Measurements from ENCODE around the gene TTC28. TPM values are rescaled to one million over a fixed set of nuclear protein-coding genes. Genes with fewer than 3 reads are reported as not detected.

Gene TTC28
- total RNA-seq, 1 experiment from 2014 or later = 0.12 TPM

DNA sequence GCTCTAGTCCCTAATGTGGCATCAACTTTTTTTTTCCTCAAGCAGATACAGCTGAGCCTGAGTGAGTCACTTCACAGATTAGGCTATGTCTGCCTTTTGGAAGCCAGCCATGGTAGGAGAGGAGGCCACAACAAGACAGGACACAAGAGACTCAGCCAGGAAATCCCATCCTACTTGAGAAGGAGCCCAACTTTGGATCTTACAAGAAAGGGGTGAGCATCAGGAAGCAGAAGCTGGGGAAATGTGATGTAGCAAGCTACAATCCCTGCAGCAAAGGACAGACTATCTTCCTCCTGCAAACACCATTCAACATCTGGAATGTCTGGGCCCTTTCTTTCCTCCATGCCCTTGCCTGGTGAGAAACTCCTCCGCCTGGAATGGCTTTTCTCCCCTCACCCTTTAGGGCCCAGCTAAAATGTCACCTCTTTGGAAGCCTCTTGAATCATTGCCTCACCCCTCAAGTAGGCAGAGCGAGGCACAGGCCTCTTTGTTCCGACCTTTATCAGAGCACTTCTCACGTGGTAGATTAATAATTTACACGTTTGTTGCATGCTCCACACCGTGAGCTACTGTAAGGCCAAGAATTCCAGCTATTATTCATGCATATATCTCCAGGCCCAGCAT, 604.2 kb downstream of the TTC28 start:
- Histone ChIP-seq H3K9ac (ENCODE audit: low read length) (no peak overlapping the region), H3K4me3 (replicated peaks in 1 of 2; ENCODE audit: low read depth in 1 of 2, low read length in 2 of 2) (no peak overlapping the region), H3K27ac (ENCODE audit: low read depth, low read length) (no peak overlapping the region), H3K9me3 (ENCODE audit: control insufficient read depth in 1 of 2, insufficient read depth in 1 of 2, low read depth in 1 of 2, low read length in 2 of 2) (no peaks in the 10 kb centered on the region), H4K20me1 (ENCODE audit: insufficient read depth) (no peaks in the 10 kb centered on the region), H3K27me3 (ENCODE audit: insufficient read depth, low read length) (peaks cover 63% of the 10 kb centered on the region), H3K9me2 (ENCODE audit: insufficient read depth) (no peaks in the 10 kb centered on the region), H3K36me3 (ENCODE audit: control insufficient read depth in 1 of 2, insufficient read depth in 2 of 2, low read length in 2 of 2) (no peaks in the 10 kb centered on the region), H3K4me1 (ENCODE audit: control insufficient read depth in 1 of 2, insufficient read depth in 2 of 2, low read length in 2 of 2) (no peaks in the 10 kb centered on the region), H2AFZ (ENCODE audit: low read depth, low read length, poor library complexity, severe bottlenecking) (no peak overlapping the region), H3K4me2 (ENCODE audit: low read length) (no peak overlapping the region), H3K79me2 (ENCODE audit: insufficient read depth, low read length) (no peaks in the 10 kb centered on the region)
- RAD21 ChIA-PET (ENCODE audit: low non-redundant PET in 1 of 2, low total read pairs in 2 of 2, uncharacterized antibody in 2 of 2, unreplicated experiment in 2 of 2) = no interaction called here
- intact Hi-C loops (cut with micrococcal nuclease) = no loop called here
- POLR2A ChIA-PET = no interaction called here
- ATAC-seq (no peak), DNase-seq (ENCODE audit: low read depth, low spot score) (no peak)
- CTCF ChIA-PET = no interaction called here
- no peak for TF ChIP-seq EZH2 (IDR thresholded peaks at IDR 0.05)
- TF ChIP-seq SIN3A (IDR thresholded peaks at IDR 0.05; ENCODE audit: low read depth) = no peak
- no peak for TF ChIP-seq CBX3 (IDR thresholded peaks at IDR 0.05; ENCODE audit: low read depth)
- no peak for TF ChIP-seq FOSL1 (IDR thresholded peaks at IDR 0.05; ENCODE audit: low read depth)
- TF ChIP-seq EZH2phosphoT487 (IDR thresholded peaks at IDR 0.05; ENCODE audit: borderline replicate concordance) = no peak
- no peak for TF ChIP-seq POLR2A (IDR thresholded peaks at IDR 0.05; ENCODE audit: borderline replicate concordance, extremely low read depth, insufficient read depth, insufficient read length)
- TF ChIP-seq SP1 (IDR thresholded peaks at IDR 0.05; ENCODE audit: low read depth) = no peak
- no peak for TF ChIP-seq TCF7L2 (IDR thresholded peaks at IDR 0.05; ENCODE audit: borderline replicate concordance, extremely low read depth, insufficient read depth, insufficient read length)
- TF ChIP-seq, protein P1, sequence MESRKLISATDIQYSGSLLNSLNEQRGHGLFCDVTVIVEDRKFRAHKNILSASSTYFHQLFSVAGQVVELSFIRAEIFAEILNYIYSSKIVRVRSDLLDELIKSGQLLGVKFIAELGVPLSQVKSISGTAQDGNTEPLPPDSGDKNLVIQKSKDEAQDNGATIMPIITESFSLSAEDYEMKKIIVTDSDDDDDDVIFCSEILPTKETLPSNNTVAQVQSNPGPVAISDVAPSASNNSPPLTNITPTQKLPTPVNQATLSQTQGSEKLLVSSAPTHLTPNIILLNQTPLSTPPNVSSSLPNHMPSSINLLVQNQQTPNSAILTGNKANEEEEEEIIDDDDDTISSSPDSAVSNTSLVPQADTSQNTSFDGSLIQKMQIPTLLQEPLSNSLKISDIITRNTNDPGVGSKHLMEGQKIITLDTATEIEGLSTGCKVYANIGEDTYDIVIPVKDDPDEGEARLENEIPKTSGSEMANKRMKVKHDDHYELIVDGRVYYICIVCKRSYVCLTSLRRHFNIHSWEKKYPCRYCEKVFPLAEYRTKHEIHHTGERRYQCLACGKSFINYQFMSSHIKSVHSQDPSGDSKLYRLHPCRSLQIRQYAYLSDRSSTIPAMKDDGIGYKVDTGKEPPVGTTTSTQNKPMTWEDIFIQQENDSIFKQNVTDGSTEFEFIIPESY (IDR thresholded peaks at IDR 0.05; ENCODE audit: extremely low read depth, insufficient replicate concordance, low read length) = no peak
- no peak for TF ChIP-seq RAD21 (IDR thresholded peaks at IDR 0.05; ENCODE audit: low read depth)
- TF ChIP-seq JUND (IDR thresholded peaks at IDR 0.05) = no peak
- no peak for TF ChIP-seq CEBPB (IDR thresholded peaks at IDR 0.05; ENCODE audit: low read depth)
- no peak for TF ChIP-seq SRF (IDR thresholded peaks at IDR 0.05; ENCODE audit: low read depth)
- TF ChIP-seq, protein P2, sequence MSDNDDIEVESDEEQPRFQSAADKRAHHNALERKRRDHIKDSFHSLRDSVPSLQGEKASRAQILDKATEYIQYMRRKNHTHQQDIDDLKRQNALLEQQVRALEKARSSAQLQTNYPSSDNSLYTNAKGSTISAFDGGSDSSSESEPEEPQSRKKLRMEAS (IDR thresholded peaks at IDR 0.05) = no peak
- TF ChIP-seq, protein P3, sequence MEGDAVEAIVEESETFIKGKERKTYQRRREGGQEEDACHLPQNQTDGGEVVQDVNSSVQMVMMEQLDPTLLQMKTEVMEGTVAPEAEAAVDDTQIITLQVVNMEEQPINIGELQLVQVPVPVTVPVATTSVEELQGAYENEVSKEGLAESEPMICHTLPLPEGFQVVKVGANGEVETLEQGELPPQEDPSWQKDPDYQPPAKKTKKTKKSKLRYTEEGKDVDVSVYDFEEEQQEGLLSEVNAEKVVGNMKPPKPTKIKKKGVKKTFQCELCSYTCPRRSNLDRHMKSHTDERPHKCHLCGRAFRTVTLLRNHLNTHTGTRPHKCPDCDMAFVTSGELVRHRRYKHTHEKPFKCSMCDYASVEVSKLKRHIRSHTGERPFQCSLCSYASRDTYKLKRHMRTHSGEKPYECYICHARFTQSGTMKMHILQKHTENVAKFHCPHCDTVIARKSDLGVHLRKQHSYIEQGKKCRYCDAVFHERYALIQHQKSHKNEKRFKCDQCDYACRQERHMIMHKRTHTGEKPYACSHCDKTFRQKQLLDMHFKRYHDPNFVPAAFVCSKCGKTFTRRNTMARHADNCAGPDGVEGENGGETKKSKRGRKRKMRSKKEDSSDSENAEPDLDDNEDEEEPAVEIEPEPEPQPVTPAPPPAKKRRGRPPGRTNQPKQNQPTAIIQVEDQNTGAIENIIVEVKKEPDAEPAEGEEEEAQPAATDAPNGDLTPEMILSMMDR (IDR thresholded peaks at IDR 0.05 in 2 of 3, conservative IDR thresholded peaks at IDR 0.05 in 1 of 3; ENCODE audit: borderline replicate concordance in 1 of 3, insufficient read depth in 1 of 3, low read depth in 2 of 3, low read length in 2 of 3) = no peak
- TF ChIP-seq EGR1 (IDR thresholded peaks at IDR 0.05; ENCODE audit: low read depth) = no peak
- no peak for TF ChIP-seq ELF1 (IDR thresholded peaks at IDR 0.05; ENCODE audit: borderline replicate concordance, low read depth)
- TF ChIP-seq, protein P4, sequence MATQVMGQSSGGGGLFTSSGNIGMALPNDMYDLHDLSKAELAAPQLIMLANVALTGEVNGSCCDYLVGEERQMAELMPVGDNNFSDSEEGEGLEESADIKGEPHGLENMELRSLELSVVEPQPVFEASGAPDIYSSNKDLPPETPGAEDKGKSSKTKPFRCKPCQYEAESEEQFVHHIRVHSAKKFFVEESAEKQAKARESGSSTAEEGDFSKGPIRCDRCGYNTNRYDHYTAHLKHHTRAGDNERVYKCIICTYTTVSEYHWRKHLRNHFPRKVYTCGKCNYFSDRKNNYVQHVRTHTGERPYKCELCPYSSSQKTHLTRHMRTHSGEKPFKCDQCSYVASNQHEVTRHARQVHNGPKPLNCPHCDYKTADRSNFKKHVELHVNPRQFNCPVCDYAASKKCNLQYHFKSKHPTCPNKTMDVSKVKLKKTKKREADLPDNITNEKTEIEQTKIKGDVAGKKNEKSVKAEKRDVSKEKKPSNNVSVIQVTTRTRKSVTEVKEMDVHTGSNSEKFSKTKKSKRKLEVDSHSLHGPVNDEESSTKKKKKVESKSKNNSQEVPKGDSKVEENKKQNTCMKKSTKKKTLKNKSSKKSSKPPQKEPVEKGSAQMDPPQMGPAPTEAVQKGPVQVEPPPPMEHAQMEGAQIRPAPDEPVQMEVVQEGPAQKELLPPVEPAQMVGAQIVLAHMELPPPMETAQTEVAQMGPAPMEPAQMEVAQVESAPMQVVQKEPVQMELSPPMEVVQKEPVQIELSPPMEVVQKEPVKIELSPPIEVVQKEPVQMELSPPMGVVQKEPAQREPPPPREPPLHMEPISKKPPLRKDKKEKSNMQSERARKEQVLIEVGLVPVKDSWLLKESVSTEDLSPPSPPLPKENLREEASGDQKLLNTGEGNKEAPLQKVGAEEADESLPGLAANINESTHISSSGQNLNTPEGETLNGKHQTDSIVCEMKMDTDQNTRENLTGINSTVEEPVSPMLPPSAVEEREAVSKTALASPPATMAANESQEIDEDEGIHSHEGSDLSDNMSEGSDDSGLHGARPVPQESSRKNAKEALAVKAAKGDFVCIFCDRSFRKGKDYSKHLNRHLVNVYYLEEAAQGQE (IDR thresholded peaks at IDR 0.05; ENCODE audit: low read depth) = no peak
- BruUV-seq (replicated peaks) = no TSS peak
